A673 (cell line): Measurements from ENCODE around the gene PET117. TPM values are rescaled to one million over a fixed set of nuclear protein-coding genes. Genes with fewer than 3 reads are reported as not detected.

Experiments used
- BruUV-seq: library from RNA; stranded (reverse); fragments of 400-500 nt; replicated peaks from 2 replicates; lab custom pipeline; 2021; lab: Mats Ljungman, UMichigan
- CTCF ChIA-PET: fragments of 300-600 bp; sonication (Branson Sonifier 250); formaldehyde crosslinking; loops from one replicate; lab custom pipeline; 2022; ENCODE audit warnings: antibody characterized with exemption; lab: Charles Lee
- POLR2A ChIA-PET: fragments of 300-600 bp; sonication (Branson Sonifier 250); formaldehyde crosslinking; loops from one replicate; lab custom pipeline; 2022; ENCODE audit warnings: antibody characterized with exemption; ENCODE audit not compliant: low non-redundant PET; lab: Charles Lee
- DNase-seq: peaks from one replicate; pipeline ENCODE4 v3.0.0-alpha.2; 2015; ENCODE audit warnings: low spot score
- H3K27ac ChIP-seq: fragments of 200-600 bp; sonication (generic); 2 replicates; pipeline ENCODE4 v1.5.1; 2016; ENCODE audit warnings: mixed run types, low read depth, mild to moderate bottlenecking, mixed read lengths, antibody characterized with exemption, low read length; ENCODE audit not compliant: poor library complexity, severe bottlenecking
- H3K27me3 ChIP-seq: fragments of 200-600 bp; sonication (generic); replicated peaks from 2 replicates; pipeline ENCODE4 v1.6.1; 2017; ENCODE audit warnings: mixed run types, low read depth, mild to moderate bottlenecking, mixed read lengths, antibody characterized with exemption, low read length; ENCODE audit not compliant: insufficient read depth, poor library complexity
- H3K36me3 ChIP-seq: fragments of 200-600 bp; sonication (generic); 2 replicates; pipeline ENCODE4 v1.6.1; 2016; ENCODE audit warnings: mixed run types, mild to moderate bottlenecking, mixed read lengths, antibody characterized with exemption, low read length; ENCODE audit not compliant: insufficient read depth, poor library complexity, severe bottlenecking
- H3K4me1 ChIP-seq: fragments of 200-600 bp; sonication (generic); 2 replicates; pipeline ENCODE4 v1.6.1; 2017; ENCODE audit warnings: mixed run types, mild to moderate bottlenecking, mixed read lengths, antibody characterized with exemption, low read length; ENCODE audit not compliant: insufficient read depth, poor library complexity, severe bottlenecking
- H3K4me3 ChIP-seq: fragments of 200-600 bp; sonication (generic); 2 replicates; pipeline ENCODE4 v1.5.1; 2016; ENCODE audit warnings: low read depth, mixed run types, mild to moderate bottlenecking, mixed read lengths, low read length; ENCODE audit not compliant: poor library complexity, severe bottlenecking
- H3K9me3 ChIP-seq: fragments of 200-600 bp; sonication (generic); 2 replicates; pipeline ENCODE4 v1.6.1; 2016; ENCODE audit warnings: mixed run types, low read depth, mild to moderate bottlenecking, mixed read lengths, antibody characterized with exemption, low read length; ENCODE audit not compliant: poor library complexity, severe bottlenecking
- EZH2 ChIP-seq: fragments of 200-600 bp; sonication (generic); IDR thresholded peaks from 2 replicates; pipeline ENCODE4 v1.6.1; 2017; ENCODE audit warnings: borderline replicate concordance, low read depth, mild to moderate bottlenecking, mixed read lengths, antibody characterized with exemption, low read length; ENCODE audit not compliant: poor library complexity, severe bottlenecking
- intact Hi-C: fragments of 100-400 bp; cut with micrococcal nuclease; formaldehyde crosslinking; loops from one replicate; pipeline ENCODE4 v1.10.0; 2022; ENCODE audit not compliant: unreplicated experiment
- total RNA-seq: library from RNA; stranded (reverse); gene quantifications from 2 replicates; pipeline ENCODE4 v1.2.3, GENCODE V29; 2021
- TF ChIP-seq, protein P1 (sequence below): fragments of 300-800, 200-600 bp; sonication (generic); conservative IDR thresholded peaks from 2 replicates; pipeline ENCODE4 v1.5.1; 2017; ENCODE audit warnings: low read depth, mild to moderate bottlenecking, antibody characterized with exemption, low read length, moderate library complexity, mixed read lengths

PET117 gene
- total RNA-seq, 1 experiment from 2014 or later: 23.0 TPM

DNA sequence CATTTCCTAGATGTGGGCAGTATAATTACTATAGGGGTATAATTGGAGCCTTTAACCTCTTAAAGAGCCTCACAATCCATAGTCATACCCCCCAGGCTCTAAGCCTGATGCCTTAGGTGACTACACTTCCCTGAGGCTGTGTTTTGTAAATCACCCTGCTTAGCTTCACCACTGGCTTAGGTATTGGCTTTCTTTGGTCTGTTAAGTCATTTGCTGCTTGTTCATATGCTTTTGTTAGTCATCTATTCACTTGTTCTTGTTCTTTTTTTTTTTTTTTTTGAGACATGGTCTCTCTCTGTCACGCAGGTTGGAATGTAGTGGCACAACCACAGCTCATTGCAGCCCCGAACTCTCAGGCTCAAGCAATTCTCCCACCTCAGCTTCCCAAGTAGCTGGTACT is 26.7 kb downstream of the PET117 start:
- Histone ChIP-seq H3K4me1 (no peaks in the 10 kb centered on the region), H3K9me3 (no peaks in the 10 kb centered on the region), H3K4me3 (no peak overlapping the region), H3K27me3 (no peaks in the 10 kb centered on the region), H3K27ac (no peak overlapping the region), H3K36me3 (peaks cover 22% of the 10 kb centered on the region)
- DNase-seq: no peak
- BruUV-seq: no TSS peak
- intact Hi-C loops: no loop called here
- ChIA-PET POLR2A (no interaction called here), CTCF (no interaction called here)
- no peak for TF ChIP-seq EZH2
- TF ChIP-seq, protein P1, sequence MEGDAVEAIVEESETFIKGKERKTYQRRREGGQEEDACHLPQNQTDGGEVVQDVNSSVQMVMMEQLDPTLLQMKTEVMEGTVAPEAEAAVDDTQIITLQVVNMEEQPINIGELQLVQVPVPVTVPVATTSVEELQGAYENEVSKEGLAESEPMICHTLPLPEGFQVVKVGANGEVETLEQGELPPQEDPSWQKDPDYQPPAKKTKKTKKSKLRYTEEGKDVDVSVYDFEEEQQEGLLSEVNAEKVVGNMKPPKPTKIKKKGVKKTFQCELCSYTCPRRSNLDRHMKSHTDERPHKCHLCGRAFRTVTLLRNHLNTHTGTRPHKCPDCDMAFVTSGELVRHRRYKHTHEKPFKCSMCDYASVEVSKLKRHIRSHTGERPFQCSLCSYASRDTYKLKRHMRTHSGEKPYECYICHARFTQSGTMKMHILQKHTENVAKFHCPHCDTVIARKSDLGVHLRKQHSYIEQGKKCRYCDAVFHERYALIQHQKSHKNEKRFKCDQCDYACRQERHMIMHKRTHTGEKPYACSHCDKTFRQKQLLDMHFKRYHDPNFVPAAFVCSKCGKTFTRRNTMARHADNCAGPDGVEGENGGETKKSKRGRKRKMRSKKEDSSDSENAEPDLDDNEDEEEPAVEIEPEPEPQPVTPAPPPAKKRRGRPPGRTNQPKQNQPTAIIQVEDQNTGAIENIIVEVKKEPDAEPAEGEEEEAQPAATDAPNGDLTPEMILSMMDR: no peak

DNA sequence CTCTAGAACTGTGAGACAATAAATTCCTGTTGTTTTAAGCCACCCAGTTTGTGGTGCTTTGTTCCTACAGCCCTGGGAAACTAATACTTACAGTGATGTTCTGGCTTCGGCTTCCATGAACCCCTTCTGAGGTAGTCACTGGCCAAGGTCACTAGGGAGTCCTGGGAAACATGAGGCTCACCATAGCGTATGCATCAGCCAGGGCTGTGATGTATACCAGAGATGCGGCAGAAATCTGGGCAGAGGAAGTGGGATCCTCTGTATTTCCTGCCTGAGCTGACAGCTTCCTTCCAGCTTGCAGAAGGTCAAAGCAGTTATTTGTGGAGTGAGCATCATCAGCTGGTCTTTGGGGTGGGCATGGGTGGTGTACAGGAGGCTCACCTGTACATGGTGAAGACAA is 27.9 kb downstream of the PET117 start:
- peaks cover 13% of the 10 kb centered on the region for H3K36me3 ChIP-seq
- no TSS peak for BruUV-seq
- no peak overlapping the region for H3K27ac ChIP-seq
- DNase-seq: no peak
- intact Hi-C loops: no loop called here
- no peak overlapping the region for H3K4me3 ChIP-seq
- no peaks in the 10 kb centered on the region for H3K27me3 ChIP-seq
- H3K9me3 ChIP-seq: no peaks in the 10 kb centered on the region
- POLR2A ChIA-PET: no interaction called here
- no peak for TF ChIP-seq EZH2
- TF ChIP-seq, protein P1: no peak
- CTCF ChIA-PET: no interaction called here
- H3K4me1 ChIP-seq: no peaks in the 10 kb centered on the region

DNA sequence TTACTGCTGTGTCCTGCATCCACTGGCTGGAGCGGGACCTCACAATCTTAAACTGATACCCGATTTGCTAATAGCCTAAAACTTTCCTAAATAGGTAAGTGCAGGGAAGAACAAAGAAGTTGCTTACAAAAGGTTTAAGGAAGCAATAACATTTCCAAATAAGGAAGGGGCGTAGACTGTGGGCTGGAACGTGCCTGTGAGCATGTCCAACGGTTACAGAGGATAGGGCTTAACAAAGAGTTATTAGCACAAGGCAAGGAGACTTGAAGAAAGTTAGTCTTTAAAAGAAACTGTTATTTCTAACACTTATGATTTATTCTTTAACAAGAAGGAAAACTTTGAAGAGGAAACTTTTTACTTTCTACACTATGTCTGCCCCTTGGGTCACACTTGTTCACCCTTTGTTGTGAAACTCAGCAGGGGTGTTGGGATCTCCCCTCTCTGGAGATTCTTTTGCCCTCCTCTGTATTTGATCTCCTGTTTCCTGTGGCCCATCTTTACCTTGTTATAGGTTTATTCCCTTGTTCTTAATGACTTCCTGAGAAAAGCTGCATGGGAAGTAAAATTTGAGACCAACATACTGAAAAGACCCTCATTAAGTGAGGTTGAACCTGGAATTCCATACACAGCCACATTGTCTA is 28.7 kb downstream of the PET117 start:
- POLR2A ChIA-PET: no interaction called here

More for the DNA sequence above, 28.7 kb downstream of the PET117 start:
- no peaks in the 10 kb centered on the region for H3K27me3 ChIP-seq
- CTCF ChIA-PET: no interaction called here
- no peak for TF ChIP-seq EZH2
- TF ChIP-seq, protein P1: no peak
- H3K4me1 ChIP-seq: no peaks in the 10 kb centered on the region
- intact Hi-C loops: no loop called here
- no peaks in the 10 kb centered on the region for H3K9me3 ChIP-seq
- no TSS peak for BruUV-seq
- no peak overlapping the region for H3K4me3 ChIP-seq
- no peak for DNase-seq
- peaks cover 13% of the 10 kb centered on the region for H3K36me3 ChIP-seq
- H3K27ac ChIP-seq: no peak overlapping the region
